Measurements from ENCODE around the gene PAQR9.

- TF ChIP-seq CTCF (IDR thresholded peaks at IDR 0.05; ENCODE audit: low read length) (peak; percentile 39; the same call in 1 of the 2 replicates), EZH2 (IDR thresholded peaks at IDR 0.05; ENCODE audit: borderline replicate concordance, low read length) (no peak)
These were observed 12.0 kb upstream of the PAQR9 start for GRCh38 chr3:142975316-142975995.
